Ascending aorta (tissue), 2 donors: ENCODE results near the gene EPB41. TPM values are rescaled to one million over a fixed set of nuclear protein-coding genes. Genes with fewer than 3 reads are reported as not detected.

Source experiments
- DNase-seq, 2 donors: peaks; one replicate each; pipeline ENCODE4 v3.0.0-alpha.2; 2019; ENCODE audit warnings: low spot score in 2 of 2
- H3K27ac ChIP-seq, 2 donors: fragments of 200-600 bp; sonication (generic); one replicate each; pipeline ENCODE4 v1.5.1; 2016 to 2017; ENCODE audit warnings: mild to moderate bottlenecking in 1 of 2
- H3K27me3 ChIP-seq: fragments of 200-600 bp; sonication (generic); one replicate; pipeline ENCODE4 v1.5.1; 2017
- H3K36me3 ChIP-seq, 2 donors: fragments of 200-600 bp; sonication (generic); one replicate each; pipeline ENCODE4 v1.5.1; 2016
- H3K4me1 ChIP-seq, 2 donors: fragments of 200-600 bp; sonication (generic); one replicate each; pipeline ENCODE4 v1.5.1; 2016 to 2017; ENCODE audit warnings: mild to moderate bottlenecking in 1 of 2
- H3K4me3 ChIP-seq, 2 donors: fragments of 200-600 bp; sonication (generic); one replicate each; pipeline ENCODE4 v1.5.1; 2016 to 2017; ENCODE audit warnings: mild to moderate bottlenecking in 1 of 2
- H3K9me3 ChIP-seq, 2 donors: fragments of 200-600 bp; sonication (generic); one replicate each; pipeline ENCODE4 v1.5.1; 2016
- CTCF ChIP-seq, 3 experiments: fragments of 200-600 bp in 2 of 3; fragments of 450-650 bp in 1 of 3; sonication (generic) in 2 of 3; IDR thresholded peaks; one replicate each; pipeline ENCODE4 v1.5.1; 2016 to 2019; ENCODE audit warnings: antibody characterized with exemption in 3 of 3, mild to moderate bottlenecking in 1 of 3, moderate library complexity in 1 of 3
- intact Hi-C: fragments of 100-400 bp; cut with DNase I; formaldehyde crosslinking; loops from one replicate; pipeline ENCODE4 v1.15.1; 2023
- total RNA-seq: library from RNA; depleted of rRNA; stranded (reverse); fragments of >200 nt; gene quantifications from one replicate; pipeline ENCODE4 v1.1.0, GENCODE V29; 2016

Gene EPB41
- total RNA-seq, 1 donor from 2014 or later: 47.6 TPM

- H3K4me3 ChIP-seq: no peak overlapping the region
- H3K36me3 ChIP-seq: no peaks in the 10 kb centered on the region
- H3K4me1 ChIP-seq: no peaks in the 10 kb centered on the region
- no peak for DNase-seq
- H3K27ac ChIP-seq: no peak overlapping the region
- intact Hi-C loops: no loop called here
- TF ChIP-seq CTCF (IDR thresholded peaks at IDR 0.05): no peak
- H3K27me3 ChIP-seq: no peaks in the 10 kb centered on the region
- H3K9me3 ChIP-seq: no peaks in the 10 kb centered on the region
These were observed 5.2 kb upstream of the EPB41 start for GRCh38 chr1:28909198-28909597.

GRCh38 chr1:28910379-28911115 is 3.8 kb upstream of the EPB41 start:
- TF ChIP-seq CTCF (IDR thresholded peaks at IDR 0.05): no peak
- H3K36me3 ChIP-seq: no peaks in the 10 kb centered on the region
- peaks cover 0 to 4% of the 10 kb centered on the region in 2 donors for H3K4me1 ChIP-seq
- intact Hi-C loops: loop anchor here (10.0 kb wide), 2 partner anchors 214 to 266 kb away; partner anchors contain the start of genes RNU11, TAF12 and TMEM200B
- no peak overlapping the region for H3K4me3 ChIP-seq
- H3K27ac ChIP-seq: no peak overlapping the region
- H3K27me3 ChIP-seq: no peaks in the 10 kb centered on the region
- H3K9me3 ChIP-seq: no peaks in the 10 kb centered on the region
- no peak for DNase-seq

GRCh38 chr1:28913786-28914227 is 562 bp upstream of the EPB41 start:
- no peak for TF ChIP-seq CTCF (IDR thresholded peaks at IDR 0.05)
- Histone ChIP-seq H3K9me3 (no peaks in the 10 kb centered on the region), H3K27ac (peak overlapping the region; percentile 44 to 63), H3K27me3 (no peaks in the 10 kb centered on the region), H3K4me1 (peaks cover 0 to 4% of the 10 kb centered on the region in 2 donors), H3K4me3 (peak overlapping the region; percentile 53 to 84), H3K36me3 (no peaks in the 10 kb centered on the region)
- DNase-seq: no peak
- intact Hi-C loops: loop anchor here (1.0 to 10.0 kb wide), 3 partner anchors 27 to 269 kb away; partner anchors contain the start of genes RNU11, TAF12 and TMEM200B

- Histone ChIP-seq H3K4me1 (peaks cover 0 to 4% of the 10 kb centered on the region in 2 donors), H3K27ac (no peak overlapping the region), H3K27me3 (no peaks in the 10 kb centered on the region), H3K9me3 (no peaks in the 10 kb centered on the region), H3K36me3 (no peaks in the 10 kb centered on the region), H3K4me3 (peak overlapping the region; percentile 53 to 84)
- TF ChIP-seq CTCF (IDR thresholded peaks at IDR 0.05): no peak
- no peak for DNase-seq
- intact Hi-C loops: loop anchor here (10.0 kb wide), 2 partner anchors 210 to 270 kb away; partner anchors contain the start of genes RNU11, TAF12 and TMEM200B
These were observed 894 bp downstream of the EPB41 start for GRCh38 chr1:28915031-28915895.

- TF ChIP-seq CTCF (IDR thresholded peaks at IDR 0.05): no peak
- H3K36me3 ChIP-seq: no peaks in the 10 kb centered on the region
- no peak overlapping the region for H3K27ac ChIP-seq
- no peak overlapping the region for H3K4me3 ChIP-seq
- intact Hi-C loops: loop anchor here (10.0 kb wide), 2 partner anchors 207 to 273 kb away; partner anchors contain the start of genes RNU11, TAF12 and TMEM200B
- DNase-seq: no peak
- no peaks in the 10 kb centered on the region for H3K9me3 ChIP-seq
- H3K4me1 ChIP-seq: peaks cover 0 to 4% of the 10 kb centered on the region in 2 donors
- H3K27me3 ChIP-seq: no peaks in the 10 kb centered on the region
These were observed 3.4 kb downstream of the EPB41 start for GRCh38 chr1:28917757-28918118.
